ENCODE data around the gene NPEPL1.
"Not testable (repeated sequence)": the region's sequence is repeated elsewhere in the genome, so short reads cannot be mapped to it uniquely, and the experiment has no call there.

Gene NPEPL1

GRCh38 chr20:58755766-58756449 lies 63.3 kb downstream of the NPEPL1 start:
- in situ Hi-C loops (cut with HindIII; ENCODE audit: low sequenced_read_pairs) = no loop called here

DNA sequence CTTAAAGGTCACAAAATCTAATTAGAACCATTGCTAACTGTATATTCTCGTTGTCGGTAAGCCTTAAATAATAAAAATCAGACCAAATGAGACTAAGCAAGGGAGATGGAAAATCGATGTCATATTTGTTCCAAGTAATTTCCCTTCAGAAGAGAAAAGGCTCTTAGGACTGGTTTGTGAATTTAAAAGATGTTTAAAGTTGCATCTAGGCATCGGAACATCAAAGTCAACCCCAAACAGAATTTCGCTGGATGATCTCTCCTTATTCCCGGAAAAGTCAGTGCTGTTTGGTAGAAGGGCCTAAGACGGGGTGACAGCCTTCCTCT lies 63.8 kb downstream of the NPEPL1 start:
- in situ Hi-C loops (cut with HindIII; ENCODE audit: low sequenced_read_pairs) = no loop called here

DNA sequence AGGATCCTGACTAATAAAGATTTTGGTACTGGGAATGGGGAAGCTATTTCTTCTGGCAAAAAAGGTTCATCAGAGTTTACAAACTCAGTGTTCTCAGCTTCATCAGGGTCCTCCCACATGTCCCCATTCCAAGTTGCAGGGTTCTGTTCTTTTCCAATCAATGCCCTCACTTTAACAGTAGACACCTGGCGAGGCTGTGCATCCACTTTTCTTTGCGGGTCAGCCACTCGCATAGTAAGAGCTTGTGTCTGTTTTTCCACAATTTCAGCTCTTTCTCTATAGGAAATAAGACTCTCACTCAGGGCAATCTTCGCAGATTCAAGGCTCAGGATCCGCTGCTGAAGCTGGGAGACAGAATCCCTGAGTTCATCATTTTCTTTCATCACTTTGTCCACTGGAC lies 65.0 kb downstream of the NPEPL1 start:
- in situ Hi-C loops (cut with HindIII; ENCODE audit: low sequenced_read_pairs) = not testable (repeated sequence)

- in situ Hi-C loops (cut with HindIII; ENCODE audit: low sequenced_read_pairs) = no loop called here
Observed at GRCh38 chr20:58759947-58760346, 67.3 kb downstream of the NPEPL1 start.

- in situ Hi-C loops (cut with HindIII; ENCODE audit: low sequenced_read_pairs) = no loop called here
Observed at GRCh38 chr20:58760856-58761255, 68.3 kb downstream of the NPEPL1 start.

- in situ Hi-C loops (cut with HindIII; ENCODE audit: low sequenced_read_pairs) = no loop called here
Observed at GRCh38 chr20:58762120-58762519, 69.5 kb downstream of the NPEPL1 start.

DNA sequence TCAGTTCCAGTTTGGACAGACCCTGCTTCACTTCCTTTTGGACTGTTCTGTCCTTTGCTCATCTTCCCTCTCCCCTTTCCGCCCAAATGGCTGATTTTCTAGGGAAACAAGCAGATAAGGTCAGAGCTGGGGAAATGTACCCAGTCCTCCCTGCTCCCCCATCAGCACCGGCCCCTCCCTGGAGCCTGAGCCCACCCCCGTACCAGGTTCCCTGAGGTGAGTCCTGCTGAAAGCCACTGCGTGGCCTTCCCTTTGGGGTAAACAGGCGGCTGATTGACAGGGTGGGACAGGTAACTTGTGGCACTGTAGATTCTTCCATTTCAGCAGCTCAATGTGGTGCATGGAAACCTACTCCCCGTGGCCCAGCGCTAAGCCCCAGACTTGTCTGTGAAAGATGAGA lies 70.5 kb downstream of the NPEPL1 start:
- in situ Hi-C loops (cut with HindIII; ENCODE audit: low sequenced_read_pairs) = no loop called here

All from DLD1 (cell line).